ENCODE data around the gene ARMCX5.

The ARMCX5 gene

GRCh38 chrX:102651242-102652011 lies 52.1 kb downstream of the ARMCX5 start, which contains the start of gene GPRASP1:
Gene GPRASP1 (plus strand): TSS chrX:102651483. CDS start chrX:102653914, 2,431 bp downstream.
- Mint-ChIP-seq H3K27me3 (no peaks in the 10 kb centered on the region), H3K36me3 (ENCODE audit: insufficient read depth) (peaks cover 11% of the 10 kb centered on the region), H3K4me1 (ENCODE audit: low read depth in 2 of 2) (peaks cover 13% of the 10 kb centered on the region in 2 donors), H3K9me3 (no peaks in the 10 kb centered on the region), H3K27ac (peak within 1 kb of the TSS; percentile 90 to 96), H3K4me3 (peak within 1 kb of the TSS; percentile 96 to 97)
- ATAC-seq (replicated peaks) (peak; percentile 72), DNase-seq (peak; percentile 37 to 41 (median 38))

GRCh38 chrX:102652031-102652688 lies 52.8 kb downstream of the ARMCX5 start:
- H3K27me3 Mint-ChIP-seq, result no peaks in the 10 kb centered on the region
- H3K4me1 Mint-ChIP-seq (ENCODE audit: low read depth in 2 of 2), result peaks cover 13% of the 10 kb centered on the region in 2 donors
- DNase-seq (peak; percentile 28 to 30 (median 29)), ATAC-seq (replicated peaks) (peak; percentile 72)
- peaks cover 11% of the 10 kb centered on the region for H3K36me3 Mint-ChIP-seq (ENCODE audit: insufficient read depth)
- H3K4me3 Mint-ChIP-seq, result peak overlapping the region; percentile 96 to 97
- no peaks in the 10 kb centered on the region for H3K9me3 Mint-ChIP-seq
- H3K27ac Mint-ChIP-seq, result peak overlapping the region; percentile 73 to 90
